Ammon's horn (tissue), 1 donor: ENCODE data around the gene CYS1.
A peak's percentile ranks its signal among the peaks of the same experiment; 100 is the strongest.
"Not testable (repeated sequence)": the region's sequence is repeated elsewhere in the genome, so short reads cannot be mapped to it uniquely, and the experiment has no call there.

ENCODE experiments used
- DNase-seq: peaks from one replicate; pipeline ENCODE4 v3.0.0-alpha.2; 2016; ENCODE audit warnings: low spot score

The CYS1 gene

GRCh38 chr2:10012366-10012962 lies 67.7 kb downstream of the CYS1 start:
- DNase-seq, result not testable (repeated sequence)

- DNase-seq, result not testable (repeated sequence)
Observed at GRCh38 chr2:10011606-10012325, 68.4 kb downstream of the CYS1 start.

- DNase-seq, result not testable (repeated sequence)
Observed at GRCh38 chr2:10010861-10011605, 69.2 kb downstream of the CYS1 start.

GRCh38 chr2:10009811-10010781 lies 70.1 kb downstream of the CYS1 start:
- DNase-seq, result peak; percentile 39

GRCh38 chr2:10009271-10009810 lies 70.9 kb downstream of the CYS1 start:
- no peak for DNase-seq

GRCh38 chr2:10008809-10009176 lies 71.4 kb downstream of the CYS1 start:
- no peak for DNase-seq

GRCh38 chr2:10007921-10008808 lies 72.0 kb downstream of the CYS1 start:
- no peak for DNase-seq

GRCh38 chr2:10007435-10007834 lies 72.8 kb downstream of the CYS1 start:
- DNase-seq, result no peak
